Measurements from ENCODE around the gene EFEMP2. TPM values are rescaled to one million over a fixed set of nuclear protein-coding genes. Genes with fewer than 3 reads are reported as not detected.

Gene EFEMP2
- total and polyA plus RNA-seq, 8 donors: 21.0 to 37.9 (median 28.9) TPM

DNA sequence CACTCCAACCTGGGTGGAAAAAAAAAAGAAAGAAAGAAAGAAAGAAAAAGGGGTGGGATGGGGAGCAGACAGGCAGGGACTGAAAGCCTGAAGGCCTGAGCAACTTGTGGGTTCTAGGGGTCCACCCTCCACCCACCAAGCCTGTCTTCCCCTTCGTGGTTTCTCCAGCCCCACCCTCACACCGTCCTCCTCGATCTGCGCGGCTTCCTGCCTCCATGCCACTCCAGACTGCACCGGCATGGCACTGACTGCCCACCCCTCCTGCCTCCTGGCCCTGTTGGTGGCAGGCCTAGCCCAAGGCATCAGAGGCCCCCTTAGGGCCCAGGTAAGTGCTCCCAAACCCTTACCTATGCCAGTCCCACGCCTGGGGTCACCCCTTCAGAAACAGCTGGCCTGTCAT, 7.0 kb upstream of the EFEMP2 start, which contains the start of gene CTSW:
Gene CTSW, plus strand, starts transcription at position 221 of the 400 bp plus-strand sequence. Its CDS starts 18 bp downstream, at position 239.
- Histone ChIP-seq H3K36me3 (peaks cover 12 to 33% (median 26%) of the 10 kb centered on the region in 4 donors), H3K27me3 (no peaks in the 10 kb centered on the region), H3K9me3 (no peaks in the 10 kb centered on the region), H3K27ac (peak within 1 kb of the TSS in 1 of 5 donors; percentile 53), H3K4me3 (peak within 1 kb of the TSS in 2 of 4 donors; percentile 15 to 16), H3K4me1 (peaks cover 3 to 7% (median 4%) of the 10 kb centered on the region in 4 donors)
- intact Hi-C loops (cut with DNase I; ENCODE audit: low total_unique reads): loop anchor here (5.0 kb wide), 1 partner anchor 83 kb away; the partner anchor contains the start of gene SART1
- 29 to 43% (median 38%) methylated on average over 6 to 7 of the region's 7 CpGs for WGBS, 5 donors
- DNase-seq: no peak
- TF ChIP-seq POLR2A (IDR thresholded peaks at IDR 0.05) (no peak), POLR2AphosphoS5 (IDR thresholded peaks at IDR 0.05) (no peak), EP300 (IDR thresholded peaks at IDR 0.05) (no peak), CTCF (IDR thresholded peaks at IDR 0.05) (no peak)

GRCh38 chr11:65873318-65874156, 937 bp upstream of the EFEMP2 start:
- Histone ChIP-seq H3K27ac (peak overlapping the region; percentile 77 to 91 (median 87)), H3K9me3 (no peaks in the 10 kb centered on the region), H3K27me3 (no peaks in the 10 kb centered on the region), H3K4me3 (peak overlapping the region; percentile 60 to 63 (median 62)), H3K4me1 (peaks cover 34 to 42% (median 39%) of the 10 kb centered on the region in 4 donors), H3K36me3 (peaks cover 0 to 22% (median 12%) of the 10 kb centered on the region in 4 donors)
- intact Hi-C loops (cut with DNase I; ENCODE audit: low total_unique reads): no loop called here
- TF ChIP-seq POLR2AphosphoS5 (IDR thresholded peaks at IDR 0.05) (peak; percentile 79 to 96 (median 93)), CTCF (IDR thresholded peaks at IDR 0.05) (no peak), POLR2A (IDR thresholded peaks at IDR 0.05) (no peak), EP300 (IDR thresholded peaks at IDR 0.05) (peak; percentile 7)
- 7 to 13% (median 7%) methylated on average over 29 to 54 of the region's 54 CpGs for WGBS, 5 donors
- DNase-seq: peak; percentile 97 to 98

GRCh38 chr11:65871811-65872548, 620 bp downstream of the EFEMP2 start:
- Histone ChIP-seq H3K4me3 (peak overlapping the region; percentile 60 to 63 (median 62)), H3K27me3 (no peaks in the 10 kb centered on the region), H3K27ac (peak overlapping the region; percentile 48 to 91 (median 87)), H3K9me3 (no peaks in the 10 kb centered on the region), H3K4me1 (peaks cover 34 to 55% (median 41%) of the 10 kb centered on the region in 4 donors), H3K36me3 (peaks cover 0 to 38% (median 26%) of the 10 kb centered on the region in 4 donors)
- 29 to 51% (median 47%) methylated on average over 10 to 26 of the region's 26 CpGs for WGBS, 5 donors
- DNase-seq: peak in 1 of 2 donors; percentile 55
- intact Hi-C loops (cut with DNase I; ENCODE audit: low total_unique reads): no loop called here
- no peak for TF ChIP-seq CTCF (IDR thresholded peaks at IDR 0.05)
- no peak for TF ChIP-seq EP300 (IDR thresholded peaks at IDR 0.05)
- TF ChIP-seq POLR2A (IDR thresholded peaks at IDR 0.05): no peak
- no peak for TF ChIP-seq POLR2AphosphoS5 (IDR thresholded peaks at IDR 0.05)

Data from stomach (tissue), 9 donors.